Stimulated activated CD4-positive, alpha-beta T cell treated with anti-CD3 and anti-CD28 coated beads, Interleukin-12 subunit alpha, Interleukin-12 subunit beta, amount 100 ng/mL, for 48 hours (primary cell): ENCODE results near the gene HNF4A.

Experiments
- DNase-seq, 3 donors: peaks; one replicate each; pipeline ENCODE4 v3.0.0-alpha.2; 2020; ENCODE audit warnings: low read depth in 2 of 3, low spot score in 1 of 3

Gene HNF4A

DNA sequence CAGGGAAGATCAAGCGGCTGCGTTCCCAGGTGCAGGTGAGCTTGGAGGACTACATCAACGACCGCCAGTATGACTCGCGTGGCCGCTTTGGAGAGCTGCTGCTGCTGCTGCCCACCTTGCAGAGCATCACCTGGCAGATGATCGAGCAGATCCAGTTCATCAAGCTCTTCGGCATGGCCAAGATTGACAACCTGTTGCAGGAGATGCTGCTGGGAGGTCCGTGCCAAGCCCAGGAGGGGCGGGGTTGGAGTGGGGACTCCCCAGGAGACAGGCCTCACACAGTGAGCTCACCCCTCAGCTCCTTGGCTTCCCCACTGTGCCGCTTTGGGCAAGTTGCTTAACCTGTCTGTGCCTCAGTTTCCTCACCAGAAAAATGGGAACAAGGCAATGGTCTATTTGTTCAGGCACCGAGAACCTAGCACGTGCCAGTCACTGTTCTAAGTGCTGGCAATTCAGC lies 68.6 kb downstream of the HNF4A start:
- DNase-seq, result no peak

GRCh38 chr20:44425923-44426322 lies 70.4 kb downstream of the HNF4A start:
- no peak for DNase-seq

DNA sequence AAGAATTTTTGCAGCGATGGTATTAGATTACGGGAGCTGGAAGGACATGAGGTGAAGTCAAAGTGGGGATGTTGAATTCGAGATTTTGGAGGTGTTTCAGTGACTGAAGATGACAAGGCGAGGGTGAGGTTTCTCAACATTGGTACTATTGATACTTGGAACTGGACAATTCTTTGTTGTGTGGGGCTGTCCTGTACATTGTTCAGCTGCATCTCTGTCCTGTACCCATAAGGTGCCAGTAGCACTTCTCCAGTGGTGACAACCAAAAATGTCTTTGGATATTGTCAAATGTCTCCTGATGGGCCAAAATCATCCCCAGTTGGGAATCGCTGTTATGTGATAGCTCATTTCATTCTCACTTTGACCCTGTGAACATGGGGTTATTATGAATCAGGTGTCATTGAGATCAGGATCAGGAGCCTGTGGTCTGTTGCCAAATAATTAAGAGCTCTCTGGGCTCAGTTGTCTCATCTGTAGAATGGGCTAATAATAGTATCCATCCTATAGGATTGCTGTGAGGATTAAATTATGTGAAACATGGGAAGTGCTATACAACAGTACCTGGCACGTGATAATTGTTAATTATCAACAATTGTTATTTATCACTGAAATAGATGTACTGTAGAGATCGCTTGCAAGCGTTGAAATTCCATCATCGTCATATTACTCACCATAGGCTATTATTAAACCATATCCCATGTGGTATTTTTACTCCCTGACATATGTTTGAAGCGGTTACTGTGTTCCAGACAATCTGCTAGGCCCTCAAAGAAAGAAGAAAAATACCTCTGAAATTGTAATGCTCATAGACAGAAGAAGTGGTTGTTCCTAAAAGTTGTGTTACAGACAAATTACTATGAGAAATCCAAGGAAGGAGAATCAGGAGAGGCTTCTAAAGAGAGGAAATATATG lies 71.6 kb downstream of the HNF4A start:
- no peak for DNase-seq

DNA sequence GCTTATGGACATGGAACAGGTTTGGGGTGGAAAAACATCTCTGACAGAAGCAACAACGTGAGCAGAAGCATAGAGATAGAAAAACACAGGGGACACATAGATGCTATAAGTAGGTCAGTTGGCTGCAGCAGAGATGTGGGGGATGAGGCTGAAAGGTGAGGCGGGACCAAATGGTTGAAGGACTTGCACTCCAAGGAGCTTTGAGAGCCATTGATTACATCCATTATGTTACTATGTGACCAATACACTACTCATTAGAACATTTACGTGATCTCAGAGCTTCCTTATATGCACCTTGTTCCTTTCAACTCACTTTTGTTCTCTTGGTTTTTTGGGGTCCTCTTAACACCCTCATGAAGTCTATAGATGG lies 72.3 kb downstream of the HNF4A start:
- no peak for DNase-seq

DNA sequence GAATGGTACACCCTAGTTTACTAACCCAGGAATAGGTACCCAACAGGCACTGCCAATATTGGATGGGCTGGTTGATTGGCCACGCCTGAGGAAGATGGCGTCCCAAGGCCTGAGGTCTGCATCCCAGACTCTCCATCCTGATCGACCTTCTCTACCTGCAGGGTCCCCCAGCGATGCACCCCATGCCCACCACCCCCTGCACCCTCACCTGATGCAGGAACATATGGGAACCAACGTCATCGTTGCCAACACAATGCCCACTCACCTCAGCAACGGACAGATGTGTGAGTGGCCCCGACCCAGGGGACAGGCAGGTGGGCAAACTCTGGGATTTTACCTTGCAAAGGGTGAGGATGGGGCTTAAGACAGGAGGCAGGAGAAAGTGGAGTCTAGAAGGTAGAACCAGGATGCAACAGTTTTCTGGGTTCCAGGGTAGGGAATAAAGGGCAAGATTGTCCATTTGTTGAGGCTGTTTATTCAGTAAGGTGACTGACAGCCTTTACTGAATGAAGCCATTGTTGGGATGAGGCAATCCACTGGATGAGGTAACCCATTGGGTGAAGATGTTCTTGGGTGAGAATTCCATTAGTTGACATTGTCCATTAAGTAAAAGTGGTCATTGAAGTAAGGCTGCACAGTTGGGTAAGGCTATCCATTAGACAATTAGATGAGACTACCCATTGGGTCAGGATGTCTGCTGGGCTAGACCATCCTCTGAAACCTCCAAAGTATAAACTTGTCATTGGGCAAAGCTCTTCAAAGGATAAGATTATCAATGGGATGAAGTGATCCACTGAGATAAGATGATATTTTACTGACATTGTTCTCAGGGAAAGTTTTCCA lies 72.9 kb downstream of the HNF4A start:
- no peak for DNase-seq

GRCh38 chr20:44429017-44429339 lies 73.5 kb downstream of the HNF4A start:
- no peak for DNase-seq

- no peak for DNase-seq
These were observed 74.1 kb downstream of the HNF4A start for GRCh38 chr20:44429419-44430269.

DNA sequence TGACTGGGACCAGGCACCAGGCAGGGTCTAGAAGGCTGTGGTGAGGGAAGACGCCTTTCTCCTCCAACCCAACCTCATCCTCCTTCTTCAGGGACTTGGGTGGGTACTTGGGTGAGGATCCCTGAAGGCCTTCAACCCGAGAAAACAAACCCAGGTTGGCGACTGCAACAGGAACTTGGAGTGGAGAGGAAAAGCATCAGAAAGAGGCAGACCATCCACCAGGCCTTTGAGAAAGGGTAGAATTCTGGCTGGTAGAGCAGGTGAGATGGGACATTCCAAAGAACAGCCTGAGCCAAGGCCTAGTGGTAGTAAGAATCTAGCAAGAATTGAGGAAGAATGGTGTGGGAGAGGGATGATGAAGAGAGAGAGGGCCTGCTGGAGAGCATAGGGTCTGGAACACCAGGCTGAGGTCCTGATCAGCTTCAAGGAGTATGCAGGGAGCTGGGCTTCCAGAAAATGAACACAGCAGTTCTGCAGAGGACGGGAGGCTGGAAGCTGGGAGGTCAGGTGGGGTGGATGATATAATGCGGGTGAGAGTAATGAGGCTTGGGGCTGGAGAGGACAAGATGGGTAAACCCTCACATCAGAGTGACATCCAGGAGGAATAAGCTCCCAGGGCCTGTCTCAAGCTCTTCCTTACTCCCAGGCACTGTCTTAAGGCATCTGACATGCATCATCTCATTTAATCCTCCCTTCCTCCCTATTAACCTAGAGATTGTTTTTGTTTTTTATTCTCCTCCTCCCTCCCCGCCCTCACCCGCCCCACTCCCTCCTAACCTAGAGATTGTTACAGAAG lies 75.0 kb downstream of the HNF4A start:
- no peak for DNase-seq

DNA sequence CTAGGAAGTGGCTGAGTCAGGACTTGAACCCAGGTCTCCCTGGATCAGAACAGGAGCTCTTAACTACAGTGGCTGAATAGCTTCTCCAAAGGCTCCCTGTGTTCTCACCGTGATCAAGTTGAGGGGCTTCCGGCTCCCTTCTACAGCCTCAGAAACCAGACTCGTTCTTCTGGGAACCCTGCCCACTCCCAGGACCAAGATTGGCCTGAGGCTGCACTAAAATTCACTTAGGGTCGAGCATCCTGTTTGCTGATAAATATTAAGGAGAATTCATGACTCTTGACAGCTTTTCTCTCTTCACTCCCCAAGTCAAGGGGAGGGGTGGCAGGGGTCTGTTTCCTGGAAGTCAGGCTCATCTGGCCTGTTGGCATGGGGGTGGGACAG lies 75.6 kb downstream of the HNF4A start:
- DNase-seq, result no peak

DNA sequence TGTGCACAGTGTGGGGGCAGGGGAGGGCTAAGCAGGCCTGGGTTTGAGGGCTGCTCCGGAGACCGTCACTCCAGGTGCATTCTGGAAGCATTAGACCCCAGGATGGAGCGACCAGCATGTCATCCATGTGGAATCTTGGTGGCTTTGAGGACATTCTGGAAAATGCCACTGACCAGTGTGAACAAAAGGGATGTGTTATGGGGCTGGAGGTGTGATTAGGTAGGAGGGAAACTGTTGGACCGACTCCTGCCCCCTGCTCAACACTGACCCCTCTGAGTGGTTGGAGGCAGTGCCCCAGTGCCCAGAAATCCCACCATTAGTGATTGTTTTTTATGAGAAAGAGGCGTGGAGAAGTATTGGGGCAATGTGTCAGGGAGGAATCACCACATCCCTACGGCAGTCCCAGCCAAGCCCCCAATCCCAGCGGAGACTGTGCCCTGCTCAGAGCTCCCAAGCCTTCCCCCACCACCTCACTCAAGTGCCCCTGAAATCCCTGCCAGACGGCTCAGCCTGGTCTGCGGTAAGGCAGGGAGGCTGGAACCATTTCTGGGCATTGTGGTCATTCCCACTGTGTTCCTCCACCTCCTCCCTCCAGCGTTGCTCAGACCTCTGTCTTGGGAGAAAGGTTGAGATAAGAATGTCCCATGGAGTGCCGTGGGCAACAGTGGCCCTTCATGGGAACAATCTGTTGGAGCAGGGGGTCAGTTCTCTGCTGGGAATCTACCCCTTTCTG lies 76.2 kb downstream of the HNF4A start:
- DNase-seq, result no peak

- DNase-seq, result no peak
These were observed 77.4 kb downstream of the HNF4A start for GRCh38 chr20:44432618-44433577.

- DNase-seq, result no peak
These were observed 78.4 kb downstream of the HNF4A start for GRCh38 chr20:44433751-44434538.

DNA sequence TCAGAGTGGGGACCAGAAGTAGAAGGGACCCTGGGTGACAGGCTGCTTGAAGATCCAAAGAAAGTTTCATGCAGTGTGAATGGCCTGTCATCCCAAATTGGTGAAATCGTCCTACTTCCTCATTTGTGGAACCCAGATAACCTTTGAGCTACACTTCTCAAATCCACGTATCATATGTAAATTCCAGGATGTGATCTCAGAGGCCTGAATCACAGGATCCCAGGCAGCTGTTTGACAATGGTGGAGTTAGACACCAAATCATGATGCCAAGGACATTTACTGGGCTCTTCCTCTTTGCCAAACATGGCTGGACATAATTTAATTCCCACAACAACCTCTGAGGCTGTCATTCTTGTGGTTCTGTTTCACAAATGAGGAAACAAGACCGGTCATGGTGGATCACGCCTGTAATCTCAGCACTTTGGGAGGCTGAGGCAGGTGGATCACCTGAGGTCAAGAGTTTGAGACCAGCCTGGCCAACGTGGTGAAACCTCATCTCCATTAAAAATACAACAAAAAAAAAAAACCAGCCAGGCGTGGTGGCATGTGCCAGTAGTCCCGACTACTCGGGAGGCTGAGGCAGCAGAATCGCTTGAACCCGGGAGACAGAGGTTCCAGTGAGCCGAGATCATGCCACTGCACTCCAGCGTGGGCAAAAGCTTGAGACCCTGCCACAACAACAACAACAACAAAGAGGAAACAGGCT lies 80.3 kb downstream of the HNF4A start:
- no peak for DNase-seq

GRCh38 chr20:44436393-44436792 lies 80.9 kb downstream of the HNF4A start:
- DNase-seq, result no peak

DNA sequence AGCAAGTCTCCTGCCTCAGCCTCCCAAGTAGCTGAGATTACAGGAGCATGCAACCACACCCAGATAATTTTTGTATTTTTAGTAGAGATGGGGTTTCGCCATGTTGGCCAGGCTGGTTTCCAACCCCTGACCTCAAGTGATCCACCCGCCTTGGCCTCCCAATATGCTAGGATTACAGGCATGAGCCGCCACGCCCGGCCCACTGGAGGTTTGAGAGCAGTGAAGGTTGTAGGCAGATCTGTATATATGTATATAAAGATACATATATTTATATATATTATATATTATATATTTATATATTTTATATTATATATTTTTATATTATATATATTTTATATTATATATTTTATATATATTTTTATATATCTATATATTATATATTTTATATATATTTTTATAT lies 82.0 kb downstream of the HNF4A start:
- DNase-seq, result no peak

DNA sequence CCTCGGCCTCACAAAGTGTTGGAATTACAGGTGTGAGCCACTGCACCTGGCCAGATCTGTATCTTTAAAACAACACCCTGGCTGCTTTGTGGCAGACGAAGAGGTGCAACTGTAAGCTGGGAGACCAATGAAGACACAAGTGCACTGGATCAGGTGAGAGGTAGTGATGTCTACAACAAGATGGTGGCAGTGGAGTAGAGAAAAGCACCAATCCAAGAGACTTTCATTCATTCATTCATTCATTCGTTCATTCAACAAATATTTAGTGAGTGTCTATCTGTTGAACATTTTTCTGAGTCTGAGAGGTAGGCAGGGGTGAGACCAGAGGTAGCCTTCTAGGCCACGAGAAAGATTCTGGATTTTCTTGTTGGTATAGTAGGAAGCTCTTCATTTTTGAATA lies 83.3 kb downstream of the HNF4A start:
- DNase-seq, result no peak

GRCh38 chr20:44439318-44439717 lies 83.8 kb downstream of the HNF4A start:
- DNase-seq, result no peak
